ENCODE data around the gene KCTD15.
"Not testable (repeated sequence)": the region's sequence is repeated elsewhere in the genome, so short reads cannot be mapped to it uniquely, and the experiment has no call there.

The KCTD15 gene

GRCh38 chr19:33814181-33815165, 17.8 kb downstream of the KCTD15 start:
- H3K4me3 ChIP-seq (ENCODE audit: low read depth, low read length), result no peak overlapping the region
- TF ChIP-seq, protein P1, sequence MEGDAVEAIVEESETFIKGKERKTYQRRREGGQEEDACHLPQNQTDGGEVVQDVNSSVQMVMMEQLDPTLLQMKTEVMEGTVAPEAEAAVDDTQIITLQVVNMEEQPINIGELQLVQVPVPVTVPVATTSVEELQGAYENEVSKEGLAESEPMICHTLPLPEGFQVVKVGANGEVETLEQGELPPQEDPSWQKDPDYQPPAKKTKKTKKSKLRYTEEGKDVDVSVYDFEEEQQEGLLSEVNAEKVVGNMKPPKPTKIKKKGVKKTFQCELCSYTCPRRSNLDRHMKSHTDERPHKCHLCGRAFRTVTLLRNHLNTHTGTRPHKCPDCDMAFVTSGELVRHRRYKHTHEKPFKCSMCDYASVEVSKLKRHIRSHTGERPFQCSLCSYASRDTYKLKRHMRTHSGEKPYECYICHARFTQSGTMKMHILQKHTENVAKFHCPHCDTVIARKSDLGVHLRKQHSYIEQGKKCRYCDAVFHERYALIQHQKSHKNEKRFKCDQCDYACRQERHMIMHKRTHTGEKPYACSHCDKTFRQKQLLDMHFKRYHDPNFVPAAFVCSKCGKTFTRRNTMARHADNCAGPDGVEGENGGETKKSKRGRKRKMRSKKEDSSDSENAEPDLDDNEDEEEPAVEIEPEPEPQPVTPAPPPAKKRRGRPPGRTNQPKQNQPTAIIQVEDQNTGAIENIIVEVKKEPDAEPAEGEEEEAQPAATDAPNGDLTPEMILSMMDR (IDR thresholded peaks at IDR 0.05; ENCODE audit: borderline replicate concordance, insufficient read depth, low read depth, low read length), result no peak

DNA sequence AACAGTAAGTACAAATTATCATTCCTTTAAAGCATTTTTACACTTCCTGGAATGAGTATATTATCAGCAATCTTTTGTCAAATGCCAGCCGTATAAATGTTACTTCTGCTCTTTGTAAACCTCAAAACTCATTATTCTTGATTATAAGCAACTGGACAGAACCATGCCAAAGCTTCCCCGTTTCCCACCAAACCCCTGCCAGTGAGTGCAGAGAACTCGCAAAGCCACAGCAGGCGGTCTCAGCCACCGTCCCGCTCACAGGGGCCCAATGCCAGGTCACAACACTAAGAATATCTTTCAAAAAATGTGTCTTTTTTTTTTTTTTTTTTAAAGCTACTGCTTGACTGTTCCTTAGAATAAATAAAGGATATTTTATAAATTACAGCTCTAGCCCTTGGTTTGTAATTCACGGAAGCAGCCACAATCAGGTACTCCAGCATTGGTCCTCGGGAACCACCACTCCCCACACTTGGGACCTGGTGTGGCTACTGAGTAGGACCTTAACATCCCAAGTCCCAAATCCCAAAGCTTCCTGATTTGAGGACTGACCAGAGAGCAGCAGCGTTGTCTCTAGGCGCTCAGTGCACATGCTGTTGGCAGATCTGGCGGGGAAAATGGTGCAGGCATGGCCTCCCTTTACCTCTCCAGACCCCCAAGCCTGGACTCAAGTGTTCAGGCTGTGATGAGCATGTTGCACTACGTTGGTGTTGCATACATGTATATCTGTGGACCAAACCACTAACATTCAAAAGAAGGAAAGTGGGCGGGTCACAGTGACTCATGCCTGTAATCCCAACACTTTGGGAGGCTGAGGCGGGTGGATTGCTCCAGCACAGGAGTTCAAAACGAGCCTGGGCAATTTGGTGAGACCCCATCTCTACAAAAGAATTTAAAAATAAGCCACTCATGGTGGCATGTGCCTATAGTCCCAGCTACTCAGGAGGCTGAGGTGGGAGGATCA, 19.0 kb downstream of the KCTD15 start:
- H3K4me3 ChIP-seq (ENCODE audit: low read depth, low read length), result no peak overlapping the region
- TF ChIP-seq, protein P1 (IDR thresholded peaks at IDR 0.05; ENCODE audit: borderline replicate concordance, insufficient read depth, low read depth, low read length), result no peak

DNA sequence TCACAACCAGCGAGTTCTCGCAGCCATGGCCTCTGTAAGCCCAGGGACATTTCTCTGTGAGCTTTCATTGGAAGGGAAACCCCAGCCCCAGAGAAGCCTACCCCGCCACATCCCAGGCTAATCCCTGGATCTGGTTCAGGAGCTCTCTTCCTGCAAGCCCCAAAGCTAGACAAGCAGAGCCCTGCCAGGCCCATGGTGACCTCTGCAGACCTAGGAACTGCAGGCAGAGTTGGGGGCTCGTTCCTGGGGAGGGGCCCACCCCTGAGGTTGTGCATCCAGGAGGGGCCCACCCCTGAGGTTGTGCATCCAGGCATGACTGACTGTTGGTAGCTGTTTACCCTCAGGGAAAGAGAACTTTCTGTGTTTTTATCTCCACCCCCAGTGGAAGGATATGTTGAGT, 21.7 kb downstream of the KCTD15 start:
- TF ChIP-seq, protein P1 (IDR thresholded peaks at IDR 0.05; ENCODE audit: borderline replicate concordance, insufficient read depth, low read depth, low read length), result no peak
- H3K4me3 ChIP-seq (ENCODE audit: low read depth, low read length), result no peak overlapping the region

- H3K4me3 ChIP-seq (ENCODE audit: low read depth, low read length), result not testable (repeated sequence)
Measured at GRCh38 chr19:33819078-33819477, 22.4 kb downstream of the KCTD15 start.

DNA sequence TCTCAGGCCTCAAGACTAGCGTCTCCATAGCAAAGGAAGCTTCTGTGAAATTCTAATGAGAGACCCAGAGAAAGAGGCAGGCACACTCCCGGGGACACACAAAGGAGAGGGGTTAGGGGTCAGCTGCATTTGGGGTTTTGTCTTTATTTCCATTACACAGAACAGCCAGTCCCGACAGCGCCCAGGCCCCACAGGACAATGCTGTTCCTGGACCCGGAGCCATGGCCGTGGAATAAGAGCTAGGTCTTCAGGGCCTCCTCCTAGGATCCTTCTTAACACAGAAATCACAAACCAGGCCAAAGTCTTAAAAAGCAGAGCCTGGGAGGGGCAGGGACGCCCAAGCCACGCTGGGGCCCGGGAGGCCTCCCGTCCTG, 22.8 kb downstream of the KCTD15 start:
- no peak overlapping the region for H3K4me3 ChIP-seq (ENCODE audit: low read depth, low read length)

GRCh38 chr19:33819880-33820781, 23.5 kb downstream of the KCTD15 start:
- H3K4me3 ChIP-seq (ENCODE audit: low read depth, low read length), result no peak overlapping the region

More for the DNA sequence above, 22.8 kb downstream of the KCTD15 start:
- TF ChIP-seq, protein P1 (IDR thresholded peaks at IDR 0.05; ENCODE audit: borderline replicate concordance, insufficient read depth, low read depth, low read length), result no peak

More at GRCh38 chr19:33819880-33820781, 23.5 kb downstream of the KCTD15 start:
- TF ChIP-seq, protein P1 (IDR thresholded peaks at IDR 0.05; ENCODE audit: borderline replicate concordance, insufficient read depth, low read depth, low read length), result no peak

Data from GM12875 (cell line).